Measurements from ENCODE around the gene TMEM218. TPM values are rescaled to one million over a fixed set of nuclear protein-coding genes. Genes with fewer than 3 reads are reported as not detected.

The TMEM218 gene
- total RNA-seq, 2 experiments from 2014 or later, result 13.7 to 15.6 TPM

DNA sequence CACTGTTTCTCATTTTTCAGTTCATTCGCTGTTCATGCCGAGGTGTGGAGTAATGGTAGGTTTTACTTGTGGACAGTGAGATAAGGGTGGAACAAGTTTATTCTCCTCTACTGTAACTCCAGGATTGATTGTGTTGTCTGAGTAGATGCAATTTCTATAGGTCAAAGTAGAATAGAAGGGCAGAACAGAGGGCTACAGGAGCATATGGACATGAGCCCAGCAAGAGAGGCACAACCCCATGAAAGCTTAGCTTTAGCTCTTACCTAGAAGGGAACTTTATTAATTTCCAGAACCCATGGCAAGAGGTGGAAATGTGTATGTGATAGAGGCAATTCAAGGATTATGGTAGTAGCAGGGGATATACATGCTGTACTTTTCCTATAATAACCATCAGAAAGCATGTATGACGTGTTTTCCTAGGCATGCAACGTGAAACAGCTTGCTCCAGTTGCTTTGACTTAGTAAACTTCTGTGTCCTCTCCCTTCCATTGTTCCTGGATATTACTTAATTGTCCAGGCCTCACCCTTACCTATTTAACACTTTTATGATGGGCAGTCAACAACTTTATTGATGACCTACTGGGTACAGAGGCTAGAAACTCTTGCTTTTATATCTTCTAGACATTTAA lies 62.1 kb downstream of the TMEM218 start:
- no peak overlapping the region for H3K4me3 Mint-ChIP-seq
- CTCF ChIA-PET, result no interaction called here
- no peak overlapping the region for H3K27ac Mint-ChIP-seq
- H3K27me3 Mint-ChIP-seq, result no peaks in the 10 kb centered on the region
- peaks cover 6% of the 10 kb centered on the region for H3K36me3 Mint-ChIP-seq (ENCODE audit: low read depth)
- no peak for DNase-seq
- H3K4me1 Mint-ChIP-seq, result peaks cover 10% of the 10 kb centered on the region
- no peaks in the 10 kb centered on the region for H3K9me3 Mint-ChIP-seq
- POLR2A ChIA-PET, result no interaction called here

Other genes with a start within 250 kb of the TMEM218 start
- 1 to 10 TPM; 7.9 to 8.5 TPM for gene ROBO3, start 246.2 kb downstream of the TMEM218 start, total RNA-seq
- gene ROBO4, start 213.8 kb downstream of the TMEM218 start, total RNA-seq, result not detected
- gene HEPN1, start 192.4 kb downstream of the TMEM218 start, total RNA-seq, result not detected
- not detected for gene HEPACAM, start 175.6 kb downstream of the TMEM218 start, total RNA-seq
- gene CCDC15, start 157.4 kb downstream of the TMEM218 start, total RNA-seq, result 1 to 10 TPM; 9.2 to 9.7 TPM
- gene SLC37A2, start 48.3 kb downstream of the TMEM218 start, total RNA-seq, result 1 to 10 TPM; 2.2 to 2.6 TPM
- not detected for gene PKNOX2, start 53.1 kb upstream of the TMEM218 start, total RNA-seq

Data from activated CD4-positive, alpha-beta memory T cell treated with anti-CD3 and anti-CD28 coated beads, Interleukin-2, amount 10 ng/mL, durations not matched to agents 7 days and 5 days (primary cell).